Transverse colon (tissue), 3 donors: ENCODE results near the gene TJP2.

ENCODE experiments used
- CTCF ChIP-seq, 5 experiments: fragments of 200-600 bp in 3 of 5; fragments of 450-650 bp in 2 of 5; sonication (generic) in 3 of 5; IDR thresholded peaks; 1 replicate in 2 of 5; 2 replicates in 3 of 5; pipeline ENCODE4 v1.5.1; 2016 to 2017; ENCODE audit warnings: antibody characterized with exemption in 5 of 5, inconsistent platforms in 3 of 5, mild to moderate bottlenecking in 2 of 5, moderate library complexity in 1 of 5
- EP300 ChIP-seq: sonication (generic); formaldehyde crosslinking; IDR thresholded peaks from one replicate; pipeline ENCODE4 v1.6.1; 2017; ENCODE audit warnings: antibody characterized with exemption, low read depth

- TF ChIP-seq CTCF (IDR thresholded peaks at IDR 0.05) (no peak), EP300 (no peak)
Observed at GRCh38 chr9:69214939-69215338, 40.9 kb downstream of the TJP2 start.
